Activated T-helper 2 cell treated with anti-CD3 and anti-CD28 coated beads, Interferon-gamma antibody, Interleukin-2, Interleukin-4, amounts not matched to agents 10 μg/mL and 5 μg/mL and 100 μg/mL, durations not matched to agents 14 hours and 24 hours and 36 hours (primary cell): ENCODE results near the gene TST. TPM values are rescaled to one million over a fixed set of nuclear protein-coding genes. Genes with fewer than 3 reads are reported as not detected.
A peak's percentile ranks its signal among the peaks of the same experiment; 100 is the strongest.

Source experiments
- DNase-seq: peaks from one replicate; pipeline ENCODE4 v3.0.0; 2021; ENCODE audit warnings: low spot score
- H3K27ac Mint-ChIP-seq: one replicate; pipeline ENCODE4 v1.8.0; 2021; ENCODE audit warnings: mixed read lengths
- H3K27me3 Mint-ChIP-seq: one replicate; pipeline ENCODE4 v1.8.0; 2021; ENCODE audit warnings: low read depth, mixed read lengths
- H3K36me3 Mint-ChIP-seq: one replicate; pipeline ENCODE4 v1.8.0; 2021; ENCODE audit warnings: low read depth, mixed read lengths
- H3K4me1 Mint-ChIP-seq: one replicate; pipeline ENCODE4 v1.8.0; 2021; ENCODE audit warnings: low read depth, mixed read lengths
- H3K4me3 Mint-ChIP-seq: one replicate; pipeline ENCODE4 v1.8.0; 2021; ENCODE audit warnings: low read depth, mild to moderate bottlenecking, moderate library complexity, mixed read lengths
- H3K9me3 Mint-ChIP-seq: one replicate; pipeline ENCODE4 v1.8.0; 2021; ENCODE audit warnings: mixed read lengths
- intact Hi-C: fragments of 100-400 bp; cut with micrococcal nuclease; formaldehyde crosslinking; loops from one replicate; pipeline ENCODE4 v1.15.1; 2023
- total RNA-seq: library from RNA; stranded (reverse); gene quantifications from 2 replicates; pipeline ENCODE4 v1.2.3, GENCODE V29; 2022

The TST gene
- total RNA-seq, 1 donor from 2014 or later: 15.2 TPM

DNA sequence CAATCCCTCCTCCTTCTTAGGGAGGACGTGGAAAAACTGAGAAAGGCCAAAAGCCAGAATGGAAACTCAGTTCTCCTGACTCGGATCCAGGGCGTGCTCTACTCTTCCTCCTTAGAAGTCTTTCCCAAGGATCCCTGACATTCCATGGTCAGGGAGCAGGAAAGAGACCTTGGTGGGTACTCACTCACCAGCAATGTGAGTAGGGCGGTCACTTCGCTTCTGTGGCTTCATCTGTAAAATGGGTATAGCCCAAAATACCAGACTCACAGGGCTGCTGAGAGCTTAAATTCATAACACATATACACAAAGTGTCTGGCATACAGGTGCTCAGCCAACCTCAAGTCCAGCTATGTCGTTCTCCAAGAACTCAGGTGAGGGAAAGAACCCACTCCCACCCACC, 31.7 kb upstream of the TST start:
- intact Hi-C loops: loop anchor here (2.0 kb wide), 1 partner anchor 148 kb away; no protein-coding TSS in a partner anchor
- Mint-ChIP-seq H3K36me3 (peaks cover 10% of the 10 kb centered on the region), H3K4me1 (peaks cover 10% of the 10 kb centered on the region), H3K27me3 (no peaks in the 10 kb centered on the region), H3K9me3 (no peaks in the 10 kb centered on the region), H3K27ac (no peak overlapping the region), H3K4me3 (peak overlapping the region; percentile 2)
- DNase-seq: no peak

DNA sequence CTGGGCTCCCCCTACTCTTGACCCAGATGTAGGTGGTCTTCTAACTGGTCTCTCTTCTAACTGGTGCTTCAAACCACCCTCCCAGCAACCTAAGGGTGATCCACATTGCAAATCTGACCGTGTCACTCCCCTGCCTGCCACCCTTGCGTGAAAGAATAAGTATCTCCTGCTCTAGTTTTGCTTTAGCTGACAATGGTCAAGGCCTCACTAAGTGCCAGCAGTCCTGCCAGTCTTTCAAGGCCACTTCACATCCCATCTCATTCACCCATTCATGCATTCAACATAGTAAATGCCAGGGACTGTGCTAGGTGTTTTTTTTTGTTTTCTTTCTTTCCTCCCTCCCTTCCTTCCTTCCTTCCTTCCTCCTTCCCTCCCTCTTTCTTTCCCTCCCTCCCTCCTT, 30.0 kb upstream of the TST start:
- H3K9me3 Mint-ChIP-seq: no peaks in the 10 kb centered on the region
- intact Hi-C loops: loop anchor here (10.0 kb wide), 1 partner anchor 264 kb away; no protein-coding TSS in a partner anchor
- H3K4me1 Mint-ChIP-seq: peaks cover 14% of the 10 kb centered on the region

DNA sequence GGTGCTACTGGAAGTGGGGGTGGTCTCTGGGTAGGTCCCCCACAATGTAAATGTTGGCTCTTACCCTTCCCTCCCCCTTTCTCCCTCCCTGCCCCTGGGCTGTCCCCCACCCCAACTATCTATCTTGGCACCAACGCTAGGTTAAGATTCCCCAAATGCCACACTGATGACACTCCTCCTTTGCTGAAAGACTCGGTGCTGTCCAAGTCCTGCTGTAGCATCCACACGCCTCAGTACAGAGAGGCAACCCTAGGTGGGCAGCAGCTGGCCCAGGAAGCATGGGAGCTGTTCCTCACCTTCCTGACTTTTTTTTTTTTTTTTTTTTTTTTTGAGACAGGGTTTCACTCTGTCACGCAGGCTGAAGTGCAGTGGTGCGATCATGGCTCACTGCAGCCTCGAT, 28.9 kb upstream of the TST start:
- Mint-ChIP-seq H3K4me1 (peaks cover 11% of the 10 kb centered on the region), H3K27me3 (no peaks in the 10 kb centered on the region), H3K27ac (no peak overlapping the region), H3K36me3 (peaks cover under 1% of the 10 kb centered on the region), H3K9me3 (no peaks in the 10 kb centered on the region), H3K4me3 (no peak overlapping the region)
- intact Hi-C loops: loop anchor here (10.0 kb wide), 1 partner anchor 263 kb away; no protein-coding TSS in a partner anchor
- DNase-seq: no peak

More for the DNA sequence above, 30.0 kb upstream of the TST start:
- no peaks in the 10 kb centered on the region for H3K27me3 Mint-ChIP-seq
- H3K4me3 Mint-ChIP-seq: no peak overlapping the region
- no peak overlapping the region for H3K27ac Mint-ChIP-seq
- H3K36me3 Mint-ChIP-seq: peaks cover 9% of the 10 kb centered on the region
- DNase-seq: no peak

DNA sequence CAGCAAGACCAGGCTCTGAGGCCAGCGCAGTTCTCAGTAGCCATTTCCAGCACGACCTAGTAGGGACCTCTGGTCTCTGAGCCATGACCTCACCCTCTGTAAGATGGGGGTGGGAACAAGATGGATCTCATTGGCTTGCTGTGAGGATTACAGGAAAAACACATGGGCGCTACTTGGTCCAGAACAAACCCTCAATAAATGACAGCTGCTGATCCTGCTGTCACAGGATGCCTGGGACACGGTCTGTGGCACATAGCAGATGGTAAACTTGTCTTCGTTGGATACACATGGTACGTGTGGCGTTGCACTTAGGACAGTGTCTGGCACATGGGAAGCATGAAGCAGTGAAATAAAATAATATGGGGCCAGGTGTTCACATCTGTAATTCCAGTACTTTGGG, 27.8 kb upstream of the TST start:
- intact Hi-C loops: loop anchor here (10.0 kb wide), 1 partner anchor 262 kb away; no protein-coding TSS in a partner anchor
- Mint-ChIP-seq H3K27me3 (no peaks in the 10 kb centered on the region), H3K9me3 (no peaks in the 10 kb centered on the region), H3K4me3 (no peak overlapping the region), H3K4me1 (peaks cover 7% of the 10 kb centered on the region), H3K27ac (no peak overlapping the region), H3K36me3 (no peaks in the 10 kb centered on the region)
- no peak for DNase-seq

DNA sequence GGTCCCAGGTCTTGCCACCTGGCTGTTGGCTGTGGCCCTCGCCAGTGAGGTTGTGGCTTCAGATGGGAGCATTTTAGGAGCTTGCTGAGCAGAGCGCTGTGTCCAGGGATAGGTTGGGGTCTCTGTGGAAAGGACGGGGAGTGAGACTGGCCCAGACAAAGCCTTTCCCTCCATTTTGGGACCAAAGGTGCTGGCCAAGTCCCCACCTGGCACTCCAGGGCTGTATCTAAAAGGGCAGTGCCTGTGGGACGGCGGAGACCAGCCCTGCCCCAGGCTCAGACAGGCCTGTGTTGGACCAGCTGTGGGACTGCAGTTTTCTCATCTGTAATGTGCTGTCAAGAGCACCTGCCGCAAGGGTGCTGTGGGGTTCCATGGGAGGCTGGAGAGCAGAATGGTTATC, 27.3 kb upstream of the TST start:
- no peak overlapping the region for H3K4me3 Mint-ChIP-seq
- intact Hi-C loops: loop anchor here (10.0 kb wide), 1 partner anchor 262 kb away; no protein-coding TSS in a partner anchor
- H3K9me3 Mint-ChIP-seq: no peaks in the 10 kb centered on the region
- no peak overlapping the region for H3K27ac Mint-ChIP-seq
- H3K36me3 Mint-ChIP-seq: no peaks in the 10 kb centered on the region
- DNase-seq: no peak
- H3K4me1 Mint-ChIP-seq: peaks cover 10% of the 10 kb centered on the region
- H3K27me3 Mint-ChIP-seq: no peaks in the 10 kb centered on the region

DNA sequence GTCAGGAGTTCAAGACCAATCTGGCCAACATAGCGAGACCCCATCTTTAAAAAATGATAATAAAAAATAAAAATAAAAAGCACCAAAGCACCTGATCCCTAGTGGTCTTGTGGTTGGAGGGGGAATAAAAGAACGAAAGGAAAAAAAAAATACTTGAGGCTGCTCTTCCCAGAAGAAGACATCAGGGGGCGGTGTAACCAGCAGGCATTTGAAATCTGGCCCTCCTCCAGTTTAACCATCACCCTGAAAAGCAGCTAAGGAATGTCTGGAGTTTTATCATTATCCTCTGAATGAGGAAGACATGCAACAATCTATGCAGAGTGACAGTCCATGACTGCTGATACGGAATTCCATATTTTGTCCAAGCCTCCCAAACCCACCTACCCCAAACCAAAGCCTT, 26.7 kb upstream of the TST start:
- no peaks in the 10 kb centered on the region for H3K27me3 Mint-ChIP-seq
- H3K4me3 Mint-ChIP-seq: no peak overlapping the region
- H3K27ac Mint-ChIP-seq: no peak overlapping the region
- H3K36me3 Mint-ChIP-seq: no peaks in the 10 kb centered on the region
- DNase-seq: no peak
- peaks cover 11% of the 10 kb centered on the region for H3K4me1 Mint-ChIP-seq
- H3K9me3 Mint-ChIP-seq: no peaks in the 10 kb centered on the region
- intact Hi-C loops: loop anchor here (10.0 kb wide), 1 partner anchor 261 kb away; no protein-coding TSS in a partner anchor

DNA sequence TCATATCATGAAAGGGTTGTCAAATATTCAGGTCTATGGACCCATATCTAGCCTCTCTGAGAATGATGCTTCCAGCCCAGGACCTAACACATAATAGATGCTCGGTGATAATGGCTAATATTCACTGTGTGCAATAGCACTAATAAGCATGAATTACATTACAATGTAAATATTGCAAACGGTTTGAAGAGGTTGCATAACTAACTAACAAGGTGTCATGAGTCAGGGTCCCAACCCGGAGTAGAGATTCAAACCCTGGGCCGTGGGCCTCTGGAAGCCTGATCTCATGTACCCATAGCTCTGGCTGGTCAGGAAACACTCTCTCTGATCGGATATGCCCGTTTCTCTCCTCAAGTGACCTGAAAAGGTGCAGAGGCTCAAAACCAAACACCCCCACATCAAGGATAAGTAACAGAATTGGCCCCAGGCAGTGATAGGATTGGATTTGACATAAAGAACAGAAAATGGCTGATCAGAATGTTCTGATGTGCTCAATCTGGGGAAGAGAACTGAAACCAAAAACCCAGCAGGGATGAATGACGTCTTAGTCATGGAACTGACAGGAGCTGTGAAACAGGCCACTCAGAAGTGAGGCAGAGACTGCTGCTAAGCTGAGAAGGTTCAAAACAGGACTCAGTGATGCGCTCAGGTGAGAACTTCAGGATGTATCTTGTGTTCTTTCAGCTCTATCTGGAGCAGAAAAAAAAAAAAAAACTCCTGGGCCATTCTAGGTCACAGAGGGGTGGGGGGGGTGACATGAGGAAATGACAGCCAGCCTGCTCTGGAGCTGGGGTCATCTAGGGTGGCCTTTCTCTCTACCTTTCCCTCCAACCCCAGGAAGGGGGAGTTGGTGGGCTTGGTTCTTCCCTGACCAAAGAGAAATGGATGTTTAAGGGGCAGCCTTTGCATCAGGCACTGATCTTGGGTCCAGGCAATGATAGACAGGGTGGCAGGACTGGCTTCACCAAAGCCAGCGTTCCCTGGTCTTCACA, 25.7 kb upstream of the TST start:
- intact Hi-C loops: loop anchor here (10.0 kb wide), 1 partner anchor 260 kb away; no protein-coding TSS in a partner anchor
- Mint-ChIP-seq H3K27me3 (no peaks in the 10 kb centered on the region), H3K4me3 (no peak overlapping the region), H3K4me1 (peaks cover 15% of the 10 kb centered on the region), H3K27ac (no peak overlapping the region), H3K36me3 (no peaks in the 10 kb centered on the region), H3K9me3 (no peaks in the 10 kb centered on the region)
- no peak for DNase-seq

DNA sequence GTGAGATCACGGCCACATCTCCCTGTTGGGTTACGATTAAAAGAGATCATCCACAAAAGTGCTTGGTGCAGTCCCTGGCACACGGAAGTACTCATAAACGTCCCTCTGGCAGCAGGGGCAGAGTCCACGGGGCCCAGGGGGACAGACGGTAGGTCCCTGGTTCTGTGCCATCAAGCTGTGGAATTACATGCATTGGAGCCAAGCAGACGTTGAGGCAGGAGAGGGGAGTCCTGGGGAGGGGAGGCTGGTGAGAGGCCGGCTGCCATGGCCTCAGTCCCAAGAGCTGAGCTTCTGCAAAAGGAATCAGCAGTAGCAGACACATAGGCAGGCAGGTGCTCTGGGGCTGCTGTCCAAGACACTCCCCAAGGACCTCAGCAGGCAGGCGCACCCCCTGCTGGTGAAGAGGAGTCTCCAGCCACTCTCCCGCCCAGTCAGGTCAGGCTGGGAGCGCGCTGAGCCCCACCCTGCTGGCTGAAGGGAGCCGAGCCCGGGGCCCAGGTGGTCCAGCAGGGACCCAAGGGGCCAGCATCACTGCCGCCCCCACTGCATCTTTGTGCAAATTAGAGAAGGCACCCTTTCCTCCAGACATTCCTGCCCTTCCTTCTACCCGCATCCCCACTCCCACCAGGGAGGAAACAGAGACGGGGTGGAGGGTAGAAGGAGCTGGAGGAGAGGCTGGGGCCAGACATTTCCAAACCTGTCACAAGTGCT, 24.7 kb upstream of the TST start:
- H3K27me3 Mint-ChIP-seq: no peaks in the 10 kb centered on the region
- H3K36me3 Mint-ChIP-seq: no peaks in the 10 kb centered on the region
- peak; percentile 45 for DNase-seq
- no peak overlapping the region for H3K4me3 Mint-ChIP-seq
- H3K9me3 Mint-ChIP-seq: no peaks in the 10 kb centered on the region
- intact Hi-C loops: loop anchor here (10.0 kb wide), 1 partner anchor 259 kb away; no protein-coding TSS in a partner anchor
- H3K27ac Mint-ChIP-seq: no peak overlapping the region
- peaks cover 15% of the 10 kb centered on the region for H3K4me1 Mint-ChIP-seq

DNA sequence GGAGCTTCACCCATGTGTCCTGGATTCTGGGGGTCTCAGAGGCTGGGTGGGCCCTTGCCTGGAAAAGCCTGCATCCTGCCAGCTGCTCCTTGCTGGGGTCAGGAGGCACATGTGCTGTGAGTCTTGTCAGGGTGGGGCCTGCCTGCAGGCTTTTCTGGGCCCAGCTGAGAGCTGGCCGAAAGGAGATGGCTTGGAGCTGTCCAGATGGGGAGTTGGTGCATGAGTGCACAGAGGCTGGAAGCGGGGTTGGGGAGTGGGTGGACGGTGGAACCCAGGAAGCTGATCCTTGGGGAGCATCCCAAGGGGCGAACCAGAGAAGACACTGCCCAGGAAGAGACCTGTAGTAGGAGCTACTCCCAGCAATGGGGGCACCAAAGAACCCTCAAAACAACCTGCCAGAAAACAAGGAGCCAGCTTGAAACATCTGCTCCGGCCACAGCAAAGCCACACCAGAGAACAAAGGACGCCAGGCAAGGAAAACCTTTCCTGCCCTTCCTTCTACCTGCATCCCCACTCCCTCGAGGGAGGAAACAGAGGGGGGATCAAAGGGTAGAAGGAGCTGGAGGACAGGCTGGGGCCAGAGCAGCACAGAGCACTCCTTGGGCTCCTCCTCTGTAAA, 24.1 kb upstream of the TST start:
- Mint-ChIP-seq H3K27me3 (no peaks in the 10 kb centered on the region), H3K9me3 (no peaks in the 10 kb centered on the region), H3K27ac (no peak overlapping the region), H3K4me3 (no peak overlapping the region), H3K4me1 (peaks cover 15% of the 10 kb centered on the region), H3K36me3 (no peaks in the 10 kb centered on the region)
- no peak for DNase-seq
- intact Hi-C loops: loop anchor here (10.0 kb wide), 1 partner anchor 259 kb away; no protein-coding TSS in a partner anchor

DNA sequence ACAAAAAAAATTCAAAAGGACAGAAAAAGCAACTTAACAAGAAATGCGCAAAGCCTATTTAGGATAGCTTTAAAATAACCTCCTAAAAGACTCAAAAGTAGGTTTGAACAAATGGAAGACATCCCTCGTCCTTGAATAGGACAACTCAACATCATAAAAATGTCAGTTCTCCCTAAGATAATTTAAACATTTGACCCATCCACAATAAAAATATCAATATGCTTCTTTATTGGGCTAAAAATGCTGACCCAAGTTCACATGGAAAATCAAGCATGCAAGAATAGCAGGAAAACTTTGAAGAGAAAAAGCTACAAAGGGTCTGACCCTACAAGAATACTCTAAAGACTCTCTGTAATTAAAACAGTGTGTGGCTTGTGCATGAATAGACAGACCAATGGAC, 20.2 kb upstream of the TST start:
- H3K4me3 Mint-ChIP-seq: no peak overlapping the region

DNA sequence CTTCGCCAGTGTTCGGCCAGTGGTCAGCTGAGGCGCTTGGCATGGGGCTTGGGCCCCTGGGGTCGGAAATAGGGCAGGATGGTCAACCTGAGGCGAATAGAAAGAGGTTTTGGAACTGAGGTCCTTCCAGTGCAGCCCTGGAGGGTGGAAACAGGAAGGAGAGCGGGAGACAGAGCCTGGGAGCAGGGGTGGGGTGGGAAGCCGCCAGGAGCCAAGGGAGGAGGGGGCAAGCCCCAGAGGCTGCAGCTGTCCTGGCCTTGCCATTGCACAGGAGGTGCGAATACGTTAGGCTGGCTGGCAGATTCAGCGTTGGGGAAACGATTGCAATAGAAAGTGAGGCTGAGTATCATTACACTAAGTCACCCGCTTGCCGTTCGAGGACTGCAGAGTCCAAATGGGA, 18.4 kb upstream of the TST start:
- peaks cover 10% of the 10 kb centered on the region for H3K4me1 Mint-ChIP-seq
- no peak for DNase-seq
- no peaks in the 10 kb centered on the region for H3K36me3 Mint-ChIP-seq
- H3K4me3 Mint-ChIP-seq: no peak overlapping the region
- no peaks in the 10 kb centered on the region for H3K27me3 Mint-ChIP-seq
- intact Hi-C loops: no loop called here
- no peaks in the 10 kb centered on the region for H3K9me3 Mint-ChIP-seq
- H3K27ac Mint-ChIP-seq: no peak overlapping the region

More for the DNA sequence above, 20.2 kb upstream of the TST start:
- H3K9me3 Mint-ChIP-seq: no peaks in the 10 kb centered on the region
- H3K36me3 Mint-ChIP-seq: no peaks in the 10 kb centered on the region
- H3K4me1 Mint-ChIP-seq: peaks cover 10% of the 10 kb centered on the region
- no peak for DNase-seq
- H3K27ac Mint-ChIP-seq: no peak overlapping the region
- intact Hi-C loops: no loop called here
- no peaks in the 10 kb centered on the region for H3K27me3 Mint-ChIP-seq

DNA sequence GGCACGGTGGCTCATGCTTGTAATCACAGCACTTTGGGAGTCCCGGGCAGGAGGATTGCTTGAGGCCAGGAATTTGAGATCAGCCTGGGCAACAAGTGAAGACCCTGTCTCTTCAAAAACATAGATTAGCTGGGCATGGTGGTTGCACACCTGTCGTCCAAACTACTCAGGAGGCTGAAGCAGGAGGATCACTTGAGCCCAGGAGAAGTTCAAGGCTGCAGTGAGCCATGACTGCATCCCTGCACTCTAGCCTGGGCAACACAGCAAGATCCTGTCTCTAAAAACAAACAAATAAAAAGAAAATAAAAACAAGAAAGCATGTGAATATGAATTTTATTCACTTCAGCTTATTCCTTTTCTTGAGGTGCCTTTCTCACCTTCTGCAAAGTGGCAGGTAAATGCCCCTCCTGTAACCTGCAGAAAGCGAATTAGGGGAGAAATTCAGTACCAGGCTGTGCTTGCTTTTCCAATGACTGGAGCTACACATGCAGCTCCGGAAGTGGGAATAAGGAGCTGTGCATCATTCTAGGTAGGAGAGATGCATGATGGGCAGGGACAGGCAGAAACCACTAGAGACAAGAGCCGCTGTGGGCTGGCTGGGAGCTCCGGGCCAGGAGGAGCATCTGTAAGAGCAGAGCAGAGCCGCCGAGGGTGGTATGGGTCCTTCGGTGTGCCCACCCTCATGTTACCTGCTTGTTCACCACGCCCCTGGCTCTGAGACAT, 17.6 kb upstream of the TST start:
- Mint-ChIP-seq H3K9me3 (no peaks in the 10 kb centered on the region), H3K4me1 (peaks cover 10% of the 10 kb centered on the region), H3K27me3 (no peaks in the 10 kb centered on the region), H3K36me3 (no peaks in the 10 kb centered on the region), H3K27ac (no peak overlapping the region), H3K4me3 (no peak overlapping the region)
- no peak for DNase-seq
- intact Hi-C loops: no loop called here
